HEK293T (cell line): ENCODE measurements around the gene KCNMA1.

Source experiments
- CTCF ChIA-PET: fragments of 350-600 bp; formaldehyde crosslinking; extraction: SDS; loops from one replicate; lab custom pipeline; 2021; ENCODE audit warnings: antibody characterized with exemption, inconsistent platforms; lab: Yijun Ruan, JAX
- POLR2A ChIA-PET: fragments of 350-600 bp; formaldehyde crosslinking; extraction: SDS; loops from one replicate; lab custom pipeline; 2020; ENCODE audit warnings: antibody characterized with exemption, inconsistent platforms; lab: Yijun Ruan, JAX
- DNase-seq: peaks from one replicate; pipeline ENCODE4 v3.0.0; 2012; ENCODE audit warnings: mixed read lengths; ENCODE audit errors: extremely low spot score
- ARNT ChIP-seq: fragments of 450-650 bp; IDR thresholded peaks from 2 replicates; pipeline ENCODE4 v1.6.1; 2017; ENCODE audit warnings: mild to moderate bottlenecking
- BHLHE40 ChIP-seq: fragments of 450-650 bp; IDR thresholded peaks from 2 replicates; pipeline ENCODE4 v1.6.1; 2016; ENCODE audit warnings: mild to moderate bottlenecking, moderate library complexity, borderline replicate concordance
- CTBP1 ChIP-seq: fragments of 450-650 bp; IDR thresholded peaks from 2 replicates; pipeline ENCODE4 v1.6.1; 2016; ENCODE audit warnings: borderline replicate concordance
- ELF4 ChIP-seq: fragments of 450-650 bp; IDR thresholded peaks from 2 replicates; pipeline ENCODE4 v1.6.1; 2017; ENCODE audit warnings: antibody characterized with exemption
- FOXA1 ChIP-seq: fragments of 450-650 bp; IDR thresholded peaks from 2 replicates; pipeline ENCODE4 v1.6.1; 2016; ENCODE audit warnings: mild to moderate bottlenecking
- FOXK2 ChIP-seq: fragments of 450-650 bp; IDR thresholded peaks from 2 replicates; pipeline ENCODE4 v1.6.1; 2016; ENCODE audit warnings: mild to moderate bottlenecking
- FOXM1 ChIP-seq: fragments of 450-650 bp; IDR thresholded peaks from 2 replicates; pipeline ENCODE4 v1.6.1; 2017; ENCODE audit warnings: mild to moderate bottlenecking, borderline replicate concordance
- HDGF ChIP-seq: fragments of 450-650 bp; IDR thresholded peaks from 2 replicates; pipeline ENCODE4 v1.6.1; 2017; ENCODE audit warnings: antibody characterized with exemption, borderline replicate concordance
- L3MBTL2 ChIP-seq: fragments of 450-650 bp; conservative IDR thresholded peaks from 2 replicates; pipeline ENCODE4 v1.6.1; 2016; ENCODE audit warnings: mild to moderate bottlenecking
- LEF1 ChIP-seq: fragments of 450-650 bp; IDR thresholded peaks from 2 replicates; pipeline ENCODE4 v1.6.1; 2017; ENCODE audit warnings: mild to moderate bottlenecking, borderline replicate concordance
- NFRKB ChIP-seq: fragments of 450-650 bp; IDR thresholded peaks from 2 replicates; pipeline ENCODE4 v1.6.1; 2016; ENCODE audit warnings: mild to moderate bottlenecking, moderate library complexity
- PKNOX1 ChIP-seq: fragments of 450-650 bp; IDR thresholded peaks from 2 replicates; pipeline ENCODE4 v1.6.1; 2016
- SP1 ChIP-seq: fragments of 450-650 bp; IDR thresholded peaks from 2 replicates; pipeline ENCODE4 v1.6.1; 2017
- SUZ12 ChIP-seq: fragments of 450-650 bp; IDR thresholded peaks from 2 replicates; pipeline ENCODE4 v1.6.1; 2016; ENCODE audit warnings: mild to moderate bottlenecking
- TARDBP ChIP-seq: fragments of 450-650 bp; IDR thresholded peaks from 2 replicates; pipeline ENCODE4 v1.6.1; 2016
- ZNF384 ChIP-seq: fragments of 450-650 bp; IDR thresholded peaks from 2 replicates; pipeline ENCODE4 v1.6.1; 2016

Gene KCNMA1

GRCh38 chr10:77537071-77537470 lies 100.5 kb downstream of the KCNMA1 start:
- TF ChIP-seq ZNF384 (no peak), TARDBP (no peak), BHLHE40 (no peak), LEF1 (no peak), L3MBTL2 (no peak), SUZ12 (no peak), HDGF (no peak)
- no peak for DNase-seq
- ChIA-PET CTCF (no interaction called here), POLR2A (no interaction called here)

GRCh38 chr10:77533887-77534278 lies 103.7 kb downstream of the KCNMA1 start:
- no peak for DNase-seq
- ChIA-PET POLR2A (no interaction called here), CTCF (interaction anchor here (1.0 kb wide), 1 partner anchor 12 kb away, joined by 3 read pairs; no protein-coding TSS in a partner anchor)
- TF ChIP-seq CTBP1, result no peak
- no peak for TF ChIP-seq TARDBP
- TF ChIP-seq SUZ12, result no peak
- no peak for TF ChIP-seq FOXM1
- no peak for TF ChIP-seq LEF1
- TF ChIP-seq ARNT, result no peak
- TF ChIP-seq BHLHE40, result no peak
- no peak for TF ChIP-seq FOXA1
- no peak for TF ChIP-seq HDGF
- TF ChIP-seq SP1, result no peak
- no peak for TF ChIP-seq NFRKB
- no peak for TF ChIP-seq FOXK2
- no peak for TF ChIP-seq PKNOX1

GRCh38 chr10:77533146-77533886 lies 104.3 kb downstream of the KCNMA1 start:
- ChIA-PET CTCF (no interaction called here), POLR2A (no interaction called here)
- DNase-seq, result no peak
- TF ChIP-seq FOXA1 (no peak), TARDBP (no peak), L3MBTL2 (no peak), SP1 (no peak), CTBP1 (no peak)

- CTCF ChIA-PET, result no interaction called here
- POLR2A ChIA-PET, result no interaction called here
Measured at GRCh38 chr10:77532068-77532467, 105.5 kb downstream of the KCNMA1 start.

GRCh38 chr10:77531441-77532001 lies 106.1 kb downstream of the KCNMA1 start:
- CTCF ChIA-PET, result interaction anchor here (1.2 kb wide), 1 partner anchor 9 kb away, joined by 4 read pairs; no protein-coding TSS in a partner anchor
- DNase-seq, result peak; percentile 25
- no peak for TF ChIP-seq SP1
- no peak for TF ChIP-seq FOXK2
- no peak for TF ChIP-seq HDGF
- TF ChIP-seq TARDBP, result no peak
- no peak for TF ChIP-seq FOXA1
- TF ChIP-seq PKNOX1, result no peak
- TF ChIP-seq ELF4, result no peak
- no peak for TF ChIP-seq SUZ12
- TF ChIP-seq ARNT, result no peak
- no peak for TF ChIP-seq L3MBTL2
- no peak for TF ChIP-seq LEF1
- TF ChIP-seq FOXM1, result no peak
- POLR2A ChIA-PET, result interaction anchor here (0.6 to 1.0 kb wide), 2 partner anchors 9 kb away, joined by 3 to 4 read pairs; no protein-coding TSS in a partner anchor

More at GRCh38 chr10:77532068-77532467, 105.5 kb downstream of the KCNMA1 start:
- TF ChIP-seq ELF4 (no peak), TARDBP (no peak), CTBP1 (no peak), FOXA1 (no peak), FOXK2 (no peak), SP1 (no peak), BHLHE40 (no peak), FOXM1 (no peak), PKNOX1 (no peak), ARNT (no peak), LEF1 (no peak), NFRKB (no peak), HDGF (no peak), ZNF384 (no peak), SUZ12 (no peak), L3MBTL2 (no peak)
- DNase-seq, result no peak

- no peak for TF ChIP-seq ARNT
- no peak for TF ChIP-seq PKNOX1
- no peak for TF ChIP-seq L3MBTL2
- no peak for TF ChIP-seq CTBP1
- TF ChIP-seq HDGF, result no peak
- TF ChIP-seq FOXA1, result no peak
- no peak for TF ChIP-seq BHLHE40
- no peak for TF ChIP-seq ZNF384
- no peak for TF ChIP-seq FOXM1
- no peak for TF ChIP-seq SUZ12
- TF ChIP-seq TARDBP, result no peak
- TF ChIP-seq SP1, result no peak
- TF ChIP-seq ELF4, result no peak
- TF ChIP-seq LEF1, result no peak
- TF ChIP-seq FOXK2, result no peak
- TF ChIP-seq NFRKB, result no peak
- no peak for DNase-seq
- ChIA-PET CTCF (no interaction called here), POLR2A (no interaction called here)
Measured at GRCh38 chr10:77530011-77530410, 107.6 kb downstream of the KCNMA1 start.
